Muscle layer of duodenum (tissue), 2 donors: ENCODE results near the gene RIPK1.
"Not testable (repeated sequence)": the region's sequence is repeated elsewhere in the genome, so short reads cannot be mapped to it uniquely, and the experiment has no call there.

Source experiments
- H3K27ac ChIP-seq: one replicate; pipeline ENCODE4 v1.7.0; 2013; ENCODE audit warnings: mild to moderate bottlenecking, low read length
- H3K27me3 ChIP-seq: one replicate; pipeline ENCODE4 v1.7.0; 2013; ENCODE audit warnings: low read depth, mild to moderate bottlenecking, control low read depth, low read length
- H3K36me3 ChIP-seq, 2 donors: one replicate each; pipeline ENCODE4 v1.7.0; 2013; ENCODE audit warnings: low read length in 2 of 2, control low read depth in 1 of 2, mild to moderate bottlenecking in 1 of 2; ENCODE audit not compliant: insufficient read depth in 2 of 2, control insufficient read depth in 1 of 2
- H3K4me1 ChIP-seq, 2 donors: one replicate each; pipeline ENCODE4 v1.7.0; 2013; ENCODE audit warnings: low read length in 2 of 2, mild to moderate bottlenecking in 2 of 2, control low read depth in 1 of 2, moderate library complexity in 1 of 2; ENCODE audit not compliant: insufficient read depth in 2 of 2, control insufficient read depth in 1 of 2
- H3K4me3 ChIP-seq, 2 donors: one replicate each; pipeline ENCODE4 v1.7.0; 2013; ENCODE audit warnings: low read length in 2 of 2, low read depth in 1 of 2, mild to moderate bottlenecking in 1 of 2
- H3K9me3 ChIP-seq, 2 donors: one replicate each; pipeline ENCODE4 v1.7.0; 2013; ENCODE audit warnings: low read length in 2 of 2, control low read depth in 1 of 2, mild to moderate bottlenecking in 1 of 2; ENCODE audit not compliant: control insufficient read depth in 1 of 2
- donor health status: healthy.

The RIPK1 gene

GRCh38 chr6:3122823-3123182 is 54.5 kb downstream of the RIPK1 start:
- Histone ChIP-seq H3K27ac (no peak overlapping the region), H3K4me3 (no peak overlapping the region), H3K27me3 (no peaks in the 10 kb centered on the region), H3K36me3 (no peaks in the 10 kb centered on the region), H3K4me1 (peaks cover 0 to 9% of the 10 kb centered on the region in 2 donors), H3K9me3 (no peaks in the 10 kb centered on the region)

DNA sequence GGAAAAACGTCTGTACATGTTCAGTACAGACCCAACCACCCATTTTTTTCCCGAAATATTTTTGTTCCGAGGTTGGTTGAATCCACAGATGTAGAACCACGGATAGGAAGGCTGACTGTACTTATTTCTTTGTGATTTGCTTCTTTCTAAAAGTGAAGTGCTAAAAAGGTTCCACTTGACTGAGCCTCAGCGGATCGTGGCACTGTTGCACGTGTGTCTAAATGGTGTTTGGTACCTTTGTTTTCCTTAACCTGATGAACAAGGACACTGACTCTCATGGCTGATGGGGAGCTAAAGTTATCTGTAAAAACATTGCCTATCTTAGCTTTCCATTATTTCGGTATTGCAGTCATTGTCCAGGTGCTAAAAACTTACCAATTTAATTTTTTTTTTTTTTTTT is 56.4 kb downstream of the RIPK1 start:
- no peaks in the 10 kb centered on the region for H3K27me3 ChIP-seq
- no peak overlapping the region for H3K27ac ChIP-seq
- H3K36me3 ChIP-seq = peaks cover 4 to 8% of the 10 kb centered on the region in 2 donors
- no peaks in the 10 kb centered on the region for H3K9me3 ChIP-seq
- no peak overlapping the region for H3K4me3 ChIP-seq
- peaks cover 0 to under 1% of the 10 kb centered on the region in 2 donors for H3K4me1 ChIP-seq

- H3K27ac ChIP-seq = no peak overlapping the region
- no peaks in the 10 kb centered on the region for H3K4me1 ChIP-seq
- H3K9me3 ChIP-seq = no peaks in the 10 kb centered on the region
- no peak overlapping the region for H3K4me3 ChIP-seq
- H3K36me3 ChIP-seq = peaks cover 12 to 17% of the 10 kb centered on the region in 2 donors
- H3K27me3 ChIP-seq = no peaks in the 10 kb centered on the region
Observed at GRCh38 chr6:3125815-3126214, 57.5 kb downstream of the RIPK1 start.

DNA sequence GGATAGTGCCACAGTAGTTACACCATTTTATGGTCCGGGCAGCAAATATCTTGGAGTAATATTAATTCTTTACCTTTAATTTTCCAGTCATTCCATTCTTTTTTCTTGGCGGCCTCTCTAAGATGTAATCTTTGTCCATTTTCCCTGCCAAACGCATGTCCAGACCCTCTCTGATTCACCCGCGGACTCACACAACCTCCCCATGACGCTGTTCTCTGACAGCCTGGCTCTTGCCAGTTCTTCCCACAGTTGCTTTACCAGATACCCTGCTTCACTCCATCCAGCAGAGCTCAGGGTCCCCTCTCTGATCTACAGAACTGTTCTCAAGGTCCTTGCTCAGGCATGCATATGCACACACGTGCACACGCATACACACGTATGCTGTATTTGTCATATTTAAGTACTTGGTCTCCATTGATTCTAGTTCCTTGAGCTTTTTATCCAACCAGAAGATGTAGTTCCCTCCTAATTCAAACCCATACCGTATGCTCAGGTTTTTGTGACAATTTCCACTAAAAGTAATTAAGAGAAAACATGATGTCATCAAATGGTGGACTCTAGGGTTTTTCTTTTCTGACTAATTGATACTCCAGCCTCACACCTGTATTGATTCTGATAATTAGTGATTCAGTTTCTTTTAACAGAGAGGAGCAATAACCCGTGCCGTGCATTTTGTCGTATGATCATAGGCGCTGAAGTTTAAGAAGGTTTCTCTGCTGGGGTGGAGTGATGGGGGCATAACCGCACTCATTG is 60.2 kb downstream of the RIPK1 start:
- H3K4me3 ChIP-seq = no peak overlapping the region
- H3K4me1 ChIP-seq = no peaks in the 10 kb centered on the region
- no peak overlapping the region for H3K27ac ChIP-seq
- no peaks in the 10 kb centered on the region for H3K27me3 ChIP-seq
- peaks cover 17 to 37% of the 10 kb centered on the region in 2 donors for H3K36me3 ChIP-seq
- H3K9me3 ChIP-seq = no peaks in the 10 kb centered on the region

DNA sequence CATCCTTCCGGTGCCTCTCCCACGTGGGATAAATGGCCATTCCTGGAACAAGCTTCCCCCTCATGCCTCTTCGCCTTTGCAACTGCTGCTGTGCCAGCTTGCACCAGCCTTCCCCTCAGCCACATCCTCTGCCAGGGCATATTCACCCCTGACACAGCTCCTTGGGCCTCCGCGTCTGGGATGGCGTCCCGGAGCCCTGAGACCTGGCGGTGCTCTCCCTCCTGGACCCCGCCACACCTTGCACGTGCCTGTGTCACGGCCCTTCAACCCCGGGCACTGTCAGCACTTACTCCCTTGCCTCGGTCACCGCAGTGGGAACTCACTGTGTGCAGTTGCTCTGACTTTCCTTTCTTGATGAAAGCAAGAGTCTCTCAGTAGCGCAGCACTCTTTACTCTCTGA is 63.4 kb downstream of the RIPK1 start:
- H3K27me3 ChIP-seq = no peaks in the 10 kb centered on the region
- no peak overlapping the region for H3K4me3 ChIP-seq
- no peak overlapping the region for H3K27ac ChIP-seq
- H3K36me3 ChIP-seq = peaks cover 26 to 43% of the 10 kb centered on the region in 2 donors
- H3K9me3 ChIP-seq = no peaks in the 10 kb centered on the region
- no peaks in the 10 kb centered on the region for H3K4me1 ChIP-seq

- Histone ChIP-seq H3K27me3 (no peaks in the 10 kb centered on the region), H3K27ac (no peak overlapping the region), H3K36me3 (peaks cover 32 to 57% of the 10 kb centered on the region in 2 donors), H3K9me3 (no peaks in the 10 kb centered on the region), H3K4me3 (no peak overlapping the region), H3K4me1 (no peaks in the 10 kb centered on the region)
Observed at GRCh38 chr6:3133515-3133914, 65.2 kb downstream of the RIPK1 start.

DNA sequence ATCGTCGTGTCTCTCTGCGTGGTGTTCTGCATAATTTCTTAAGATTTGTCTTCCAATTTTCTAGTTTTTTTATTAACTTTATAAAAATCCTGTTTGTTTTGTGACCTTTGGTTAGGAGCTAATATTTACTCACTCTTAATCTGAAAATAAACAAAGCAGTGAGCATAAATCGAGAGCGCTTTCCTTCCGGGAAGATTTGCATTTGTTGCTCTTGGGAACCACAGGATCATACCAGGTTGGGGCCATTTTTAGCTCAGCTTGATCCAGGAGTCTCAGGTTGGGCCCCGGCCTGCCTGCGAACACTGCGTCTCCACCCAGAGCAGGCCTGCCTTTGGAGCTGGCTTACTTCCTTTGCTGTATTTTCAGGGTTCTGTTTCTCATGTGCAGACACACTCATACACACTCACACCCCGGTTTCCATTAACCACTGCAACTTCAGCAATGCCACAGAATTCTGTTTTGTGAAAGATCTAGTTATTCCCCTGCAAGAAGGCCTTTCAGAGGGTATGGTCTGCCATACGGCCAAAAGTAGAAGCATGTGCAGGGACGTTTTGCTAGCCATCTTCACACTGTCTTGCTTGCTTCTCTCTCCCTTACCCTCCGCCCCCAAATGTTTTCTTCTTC is 67.5 kb downstream of the RIPK1 start:
- Histone ChIP-seq H3K36me3 (peaks cover 24 to 48% of the 10 kb centered on the region in 2 donors), H3K4me3 (no peak overlapping the region), H3K4me1 (peaks cover 0 to 12% of the 10 kb centered on the region in 2 donors), H3K27me3 (no peaks in the 10 kb centered on the region), H3K9me3 (no peaks in the 10 kb centered on the region), H3K27ac (no peak overlapping the region)

DNA sequence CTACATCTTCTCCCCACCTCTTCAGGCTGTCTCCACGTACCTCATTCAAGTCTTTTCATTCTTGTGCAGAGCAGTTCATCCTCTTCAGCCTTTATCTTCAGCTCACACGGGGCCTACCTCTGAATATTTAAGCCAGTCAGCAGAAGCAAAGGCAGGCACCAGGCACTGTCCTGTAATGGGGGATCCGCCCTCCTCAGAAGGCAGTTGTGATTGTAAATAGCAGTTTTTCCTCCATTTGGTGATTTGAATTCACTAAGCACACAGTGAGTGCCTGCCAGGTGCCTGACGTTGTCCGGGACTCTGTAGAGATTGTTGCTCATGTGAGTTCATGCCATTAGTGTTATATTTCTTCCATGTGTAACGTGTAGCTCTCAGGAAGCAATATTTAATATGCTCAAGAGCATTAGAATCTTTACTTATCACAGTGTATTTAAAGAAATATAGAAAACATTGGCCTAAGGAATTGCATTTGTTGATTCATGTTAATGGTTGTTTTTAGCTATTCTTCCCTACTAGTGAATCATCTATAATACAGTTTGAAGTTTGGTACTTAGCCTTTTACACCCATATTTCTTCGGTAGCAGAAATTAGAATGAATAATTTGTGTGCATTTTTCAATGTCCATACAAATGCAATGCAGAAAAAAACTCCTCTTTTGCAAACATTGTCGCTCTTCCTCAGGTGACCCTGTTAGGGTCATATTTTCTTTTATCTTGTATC is 68.2 kb downstream of the RIPK1 start:
- Histone ChIP-seq H3K36me3 (peaks cover 24 to 41% of the 10 kb centered on the region in 2 donors), H3K4me1 (peaks cover 0 to 12% of the 10 kb centered on the region in 2 donors), H3K9me3 (no peaks in the 10 kb centered on the region), H3K27ac (no peak overlapping the region), H3K27me3 (no peaks in the 10 kb centered on the region), H3K4me3 (no peak overlapping the region)

- Histone ChIP-seq H3K4me1 (peaks cover 0 to 12% of the 10 kb centered on the region in 2 donors), H3K27ac (no peak overlapping the region), H3K9me3 (no peaks in the 10 kb centered on the region), H3K4me3 (no peak overlapping the region), H3K27me3 (no peaks in the 10 kb centered on the region), H3K36me3 (peaks cover 20 to 34% of the 10 kb centered on the region in 2 donors)
Observed at GRCh38 chr6:3137057-3137777, 68.9 kb downstream of the RIPK1 start.

DNA sequence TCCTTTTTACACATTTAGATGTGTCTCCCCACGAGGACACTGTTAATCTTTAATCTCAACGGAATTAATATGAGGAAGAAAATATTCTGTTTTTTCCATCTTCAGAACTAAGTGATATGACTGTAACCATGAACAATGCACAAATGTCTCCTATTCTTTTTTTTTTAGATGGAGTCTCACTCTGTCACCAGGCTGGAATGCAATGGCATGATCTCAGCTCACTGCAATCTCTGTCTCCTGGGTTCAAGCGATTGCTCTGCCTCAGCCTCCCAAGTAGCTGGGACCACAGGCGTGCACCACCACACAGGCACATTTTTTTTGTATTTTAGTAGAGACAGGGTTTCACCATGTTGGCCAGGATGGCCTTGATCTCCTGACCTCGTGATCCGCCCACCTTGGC is 69.6 kb downstream of the RIPK1 start:
- Histone ChIP-seq H3K4me1 (peaks cover 0 to 12% of the 10 kb centered on the region in 2 donors), H3K36me3 (peaks cover 20 to 36% of the 10 kb centered on the region in 2 donors)
- H3K27ac ChIP-seq, H3K9me3 ChIP-seq, H3K27me3 ChIP-seq, H3K4me3 ChIP-seq: not testable (repeated sequence)

GRCh38 chr6:3138341-3138740 is 70.0 kb downstream of the RIPK1 start:
- H3K27me3 ChIP-seq = no peaks in the 10 kb centered on the region
- H3K36me3 ChIP-seq = peaks cover 20 to 37% of the 10 kb centered on the region in 2 donors
- peaks cover 0 to 12% of the 10 kb centered on the region in 2 donors for H3K4me1 ChIP-seq
- H3K9me3 ChIP-seq = no peaks in the 10 kb centered on the region
- no peak overlapping the region for H3K4me3 ChIP-seq
- H3K27ac ChIP-seq = no peak overlapping the region
